Adrenal gland (tissue), 12 donors: ENCODE data around the gene DIPK1C. TPM values are rescaled to one million over a fixed set of nuclear protein-coding genes. Genes with fewer than 3 reads are reported as not detected.
A peak's percentile ranks its signal among the peaks of the same experiment; 100 is the strongest.

ENCODE experiments used
- DNase-seq, 7 donors: peaks; one replicate each; pipeline ENCODE4 v3.0.0-alpha.2; 2019 to 2020
- H3K27ac ChIP-seq, 5 donors: fragments of 200-600 bp; sonication (generic) in 4 of 5; 1 replicate in 3 of 5; 2 replicates in 2 of 5; pipeline versions ENCODE4 v1.5.1 to v1.8.0; 2016 to 2020; ENCODE audit warnings: mild to moderate bottlenecking in 1 of 5
- H3K27me3 ChIP-seq: fragments of 200-600 bp; 2 replicates; pipeline ENCODE4 v1.8.0; 2021
- H3K36me3 ChIP-seq, 2 donors: fragments of 200-600 bp; replicated peaks in 1 of 2; 1 replicate in 1 of 2; 2 replicates in 1 of 2; pipeline versions ENCODE4 v1.5.1 to v1.8.0; 2018 to 2022
- H3K4me1 ChIP-seq, 2 donors: fragments of 200-600 bp; replicated peaks in 1 of 2; 1 replicate in 1 of 2; 2 replicates in 1 of 2; pipeline versions ENCODE4 v1.5.1 to v1.8.0; 2018 to 2021
- H3K4me3 ChIP-seq, 4 donors: fragments of 200-600 bp; sonication (generic) in 3 of 4; one replicate each; pipeline ENCODE4 v1.5.1; 2016 to 2018
- H3K9me3 ChIP-seq, 3 donors: fragments of 200-600 bp; sonication (generic) in 1 of 3; replicated peaks in 1 of 3; 1 replicate in 2 of 3; 2 replicates in 1 of 3; pipeline versions ENCODE4 v1.5.1 to v1.8.0; 2016 to 2021
- POLR2A ChIP-seq, 2 donors: fragments of 450-650 bp; IDR thresholded peaks; one replicate each; pipeline ENCODE4 v1.6.1; 2017; ENCODE audit warnings: antibody characterized with exemption in 2 of 2, mild to moderate bottlenecking in 2 of 2, moderate library complexity in 1 of 2
- WGBS, 4 donors: extraction: QIAGEN DNeasy Blood & Tissue Kit in 2 of 4; methylation state at CpG; one replicate each; pipeline versions ENCODE4 v1.1.5 to v1.1.7; 2013 to 2017; 5-methylcytosine and 5-hydroxymethylcytosine counted together
- intact Hi-C, 2 donors: fragments of 100-400 bp; cut with DNase I; formaldehyde crosslinking; loops; one replicate each; pipeline versions ENCODE4 v1.14.1 to v1.15.0; 2022 to 2023
- polyA plus RNA-seq, 3 donors: library from polyadenylated mRNA; stranded (reverse); fragments of 200-250 nt in 2 of 3; fragments of 350-450 nt in 1 of 3; fragmentation: Illumina TruSeq in 1 of 3; extraction: RNeasy Lipid Tissue Mini Kit (QIAGEN cat#74804) in 1 of 3; gene quantifications; one replicate each; pipeline ENCODE4 v1.2.3, GENCODE V29; 2013 to 2014
- total RNA-seq, 9 donors: library from RNA; depleted of rRNA in 4 of 9; stranded (reverse); fragments of >200 nt in 4 of 9; fragments of 120-200 nt in 1 of 9; fragmentation: NEBNext Ultra II Directional in 1 of 9; extraction: Animal tissue kit (Norgen Biotek cat#: 25700) in 1 of 9; gene quantifications; one replicate each; pipeline versions ENCODE4 v1.1.0 to v1.2.4, GENCODE V29; 2013 to 2023
- TF ChIP-seq, protein P1 (sequence below), 6 experiments: fragments of 450-650 bp in 4 of 6; fragments of 200-600 bp in 2 of 6; sonication (generic) in 1 of 6; IDR thresholded peaks; 1 replicate in 5 of 6; 2 replicates in 1 of 6; pipeline versions ENCODE4 v1.5.1 to v1.8.0; 2016 to 2021; ENCODE audit warnings: antibody characterized with exemption in 6 of 6, mild to moderate bottlenecking in 2 of 6, moderate library complexity in 1 of 6
- donor health status: healthy with polysubstance abuse.
- donor health status: Bipolar disorder and iron deficiency.
- donor health status: DM: yes; HTN: yes; CAD: no.
- donor health status: DM: no; HTN: no; CAD: no.
- donor health status: DM: no; HTN: no; CAD: no.
- donor health status: DM: yes; HTN: yes; CAD: no.

Gene DIPK1C
- total and polyA plus RNA-seq, 12 donors: 0.17 to 0.37 (median 0.22) TPM; not detected in 9

DNA sequence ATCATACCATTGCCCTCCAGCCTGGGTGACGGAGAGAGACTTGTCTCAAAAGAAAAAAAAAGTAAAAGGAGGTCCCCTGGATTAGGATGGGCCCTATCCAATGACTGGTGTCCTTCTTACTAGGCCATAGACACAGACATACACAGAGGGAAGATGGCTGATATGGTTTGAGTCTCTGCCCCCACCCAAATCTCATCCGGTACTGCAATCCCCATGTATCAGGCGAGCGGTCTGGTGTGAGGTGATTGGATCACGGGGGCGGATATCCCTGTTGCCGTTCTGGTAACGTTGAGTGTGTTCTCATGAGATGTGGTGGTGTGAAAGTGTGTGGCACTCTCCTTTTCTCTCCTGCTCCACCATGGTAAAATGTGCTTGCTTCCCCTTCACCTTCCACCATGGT lies 31.2 kb upstream of the DIPK1C start:
- Histone ChIP-seq H3K9me3 (no peaks in the 10 kb centered on the region), H3K4me3 (no peak overlapping the region), H3K4me1 (no peaks in the 10 kb centered on the region), H3K36me3 (no peaks in the 10 kb centered on the region), H3K27ac (no peak overlapping the region), H3K27me3 (no peaks in the 10 kb centered on the region)
- DNase-seq: peak in 1 of 7 donors; percentile 3
- intact Hi-C loops: no loop called here
- WGBS, 4 donors: 92 to 100% (median 96%) methylated on average over 4 to 8 of the region's 8 CpGs
- TF ChIP-seq, protein P1, sequence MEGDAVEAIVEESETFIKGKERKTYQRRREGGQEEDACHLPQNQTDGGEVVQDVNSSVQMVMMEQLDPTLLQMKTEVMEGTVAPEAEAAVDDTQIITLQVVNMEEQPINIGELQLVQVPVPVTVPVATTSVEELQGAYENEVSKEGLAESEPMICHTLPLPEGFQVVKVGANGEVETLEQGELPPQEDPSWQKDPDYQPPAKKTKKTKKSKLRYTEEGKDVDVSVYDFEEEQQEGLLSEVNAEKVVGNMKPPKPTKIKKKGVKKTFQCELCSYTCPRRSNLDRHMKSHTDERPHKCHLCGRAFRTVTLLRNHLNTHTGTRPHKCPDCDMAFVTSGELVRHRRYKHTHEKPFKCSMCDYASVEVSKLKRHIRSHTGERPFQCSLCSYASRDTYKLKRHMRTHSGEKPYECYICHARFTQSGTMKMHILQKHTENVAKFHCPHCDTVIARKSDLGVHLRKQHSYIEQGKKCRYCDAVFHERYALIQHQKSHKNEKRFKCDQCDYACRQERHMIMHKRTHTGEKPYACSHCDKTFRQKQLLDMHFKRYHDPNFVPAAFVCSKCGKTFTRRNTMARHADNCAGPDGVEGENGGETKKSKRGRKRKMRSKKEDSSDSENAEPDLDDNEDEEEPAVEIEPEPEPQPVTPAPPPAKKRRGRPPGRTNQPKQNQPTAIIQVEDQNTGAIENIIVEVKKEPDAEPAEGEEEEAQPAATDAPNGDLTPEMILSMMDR (IDR thresholded peaks at IDR 0.05): no peak
- no peak for TF ChIP-seq POLR2A (IDR thresholded peaks at IDR 0.05)

DNA sequence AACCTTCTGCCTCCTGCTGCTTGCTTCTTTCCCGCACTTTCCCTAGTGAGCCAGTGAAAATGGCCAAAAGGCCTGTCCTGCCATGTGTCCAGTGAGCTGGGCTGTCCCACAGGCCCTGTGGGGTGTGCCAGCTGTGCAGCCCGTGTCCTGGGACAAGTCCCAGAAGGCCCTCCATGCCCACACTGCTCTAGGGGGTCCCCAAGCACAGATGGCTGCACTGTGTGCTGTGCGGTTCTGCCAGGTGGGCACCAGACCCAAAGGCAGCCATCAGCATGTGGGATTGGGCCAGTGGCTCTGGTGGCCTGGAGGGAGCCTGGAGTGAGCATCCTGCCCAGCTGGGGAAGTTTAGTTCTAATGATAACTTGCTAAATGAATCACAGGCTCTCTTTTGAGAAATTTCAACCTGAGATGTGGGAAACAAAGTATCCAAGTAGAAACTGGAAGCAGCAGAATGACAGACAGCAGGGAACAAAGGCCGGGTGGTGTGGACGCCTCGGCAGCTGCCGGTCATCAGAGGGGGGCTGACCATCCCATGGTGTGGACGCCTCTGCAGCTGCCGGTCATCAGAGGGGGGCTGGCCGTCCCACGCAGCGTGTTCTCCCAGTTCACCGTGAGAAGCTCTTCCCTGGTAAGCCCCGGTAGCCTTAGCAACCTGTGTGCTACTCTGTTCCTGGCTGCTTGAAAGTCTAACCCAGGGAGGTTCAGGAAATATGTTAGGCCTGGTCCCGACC lies 29.2 kb upstream of the DIPK1C start:
- no peak overlapping the region for H3K4me3 ChIP-seq
- no peaks in the 10 kb centered on the region for H3K4me1 ChIP-seq
- 55 to 88% (median 79%) methylated on average over 9 to 15 of the region's 15 CpGs for WGBS, 4 donors
- peak in 1 of 7 donors; percentile 36 for DNase-seq
- H3K9me3 ChIP-seq: no peaks in the 10 kb centered on the region
- H3K36me3 ChIP-seq: no peaks in the 10 kb centered on the region
- no peak for TF ChIP-seq POLR2A (IDR thresholded peaks at IDR 0.05)
- TF ChIP-seq, protein P1 (IDR thresholded peaks at IDR 0.05): no peak
- H3K27me3 ChIP-seq: no peaks in the 10 kb centered on the region
- intact Hi-C loops: no loop called here
- H3K27ac ChIP-seq: no peak overlapping the region

DNA sequence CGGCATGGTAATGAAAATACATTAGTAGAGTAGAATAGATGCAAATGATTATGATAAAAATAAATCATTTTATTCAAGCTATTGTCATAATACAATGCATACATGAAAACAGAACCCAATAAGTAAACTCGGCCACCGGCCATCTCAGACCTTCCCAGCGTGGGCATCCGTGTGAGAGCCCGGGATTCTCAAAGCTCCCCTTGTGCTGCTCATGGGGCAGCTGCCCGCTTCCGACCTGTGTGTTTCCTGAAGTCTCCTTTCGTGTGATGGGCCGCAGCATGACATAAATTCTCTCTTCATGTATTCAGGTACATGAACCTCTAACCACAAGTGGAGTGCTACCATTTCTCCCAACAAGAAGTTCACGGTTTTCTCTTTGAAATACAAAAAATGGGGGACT lies 25.6 kb upstream of the DIPK1C start:
- Histone ChIP-seq H3K27me3 (no peaks in the 10 kb centered on the region), H3K27ac (no peak overlapping the region), H3K4me3 (no peak overlapping the region), H3K36me3 (no peaks in the 10 kb centered on the region), H3K9me3 (no peaks in the 10 kb centered on the region), H3K4me1 (no peaks in the 10 kb centered on the region)
- intact Hi-C loops: no loop called here
- TF ChIP-seq, protein P1 (IDR thresholded peaks at IDR 0.05): no peak
- no peak for TF ChIP-seq POLR2A (IDR thresholded peaks at IDR 0.05)
- DNase-seq: peak in 1 of 7 donors; percentile 6
- WGBS, 4 donors: 83 to 92% (median 87%) methylated on average over 11 of the region's 11 CpGs

DNA sequence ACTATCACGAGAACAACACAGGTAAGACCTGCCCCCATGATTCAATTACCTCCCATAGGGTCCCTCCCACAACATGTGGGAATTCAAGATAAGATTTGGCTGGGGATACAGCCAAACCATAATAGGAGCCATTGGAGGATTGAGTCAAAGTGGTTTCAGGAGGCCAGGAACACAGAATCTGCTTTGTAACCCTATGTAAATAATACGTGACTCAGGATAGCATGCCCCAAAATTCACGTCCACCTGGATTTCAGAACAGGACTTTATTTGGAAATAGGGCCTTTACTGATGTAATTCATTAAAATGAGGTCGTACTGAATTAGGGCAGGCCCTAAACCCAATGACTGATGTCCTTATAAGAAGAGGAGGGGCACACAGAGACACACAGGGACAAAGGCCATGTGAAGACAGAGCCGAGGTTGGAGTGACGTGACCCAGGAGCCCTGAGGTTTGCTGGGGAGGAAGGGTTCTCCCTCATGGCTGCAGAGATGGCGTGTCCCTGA lies 23.1 kb upstream of the DIPK1C start:
- Histone ChIP-seq H3K27me3 (no peaks in the 10 kb centered on the region), H3K4me3 (no peak overlapping the region), H3K9me3 (no peaks in the 10 kb centered on the region), H3K4me1 (no peaks in the 10 kb centered on the region), H3K27ac (no peak overlapping the region), H3K36me3 (no peaks in the 10 kb centered on the region)
- WGBS, 4 donors: 75 to 92% (median 78%) methylated on average over 6 to 7 of the region's 7 CpGs
- peak in 1 of 7 donors; percentile 7 for DNase-seq
- no peak for TF ChIP-seq POLR2A (IDR thresholded peaks at IDR 0.05)
- TF ChIP-seq, protein P1 (IDR thresholded peaks at IDR 0.05): no peak
- intact Hi-C loops: no loop called here
